DND-41 (cell line): Measurements from ENCODE around the gene SDSL.

Experiments
- EZH2 ChIP-seq: IDR thresholded peaks from 3 replicates; pipeline ENCODE4 v1.6.1; 2012; ENCODE audit warnings: borderline replicate concordance, low read depth, mild to moderate bottlenecking, moderate library complexity, low read length, inconsistent platforms; ENCODE audit not compliant: severe bottlenecking
- TF ChIP-seq, protein P1 (sequence below): IDR thresholded peaks from 2 replicates; pipeline ENCODE4 v1.5.1; 2012; ENCODE audit warnings: borderline replicate concordance, low read length, moderate library complexity, mild to moderate bottlenecking; ENCODE audit not compliant: poor library complexity, severe bottlenecking; ENCODE audit errors: extremely low read depth

DNA sequence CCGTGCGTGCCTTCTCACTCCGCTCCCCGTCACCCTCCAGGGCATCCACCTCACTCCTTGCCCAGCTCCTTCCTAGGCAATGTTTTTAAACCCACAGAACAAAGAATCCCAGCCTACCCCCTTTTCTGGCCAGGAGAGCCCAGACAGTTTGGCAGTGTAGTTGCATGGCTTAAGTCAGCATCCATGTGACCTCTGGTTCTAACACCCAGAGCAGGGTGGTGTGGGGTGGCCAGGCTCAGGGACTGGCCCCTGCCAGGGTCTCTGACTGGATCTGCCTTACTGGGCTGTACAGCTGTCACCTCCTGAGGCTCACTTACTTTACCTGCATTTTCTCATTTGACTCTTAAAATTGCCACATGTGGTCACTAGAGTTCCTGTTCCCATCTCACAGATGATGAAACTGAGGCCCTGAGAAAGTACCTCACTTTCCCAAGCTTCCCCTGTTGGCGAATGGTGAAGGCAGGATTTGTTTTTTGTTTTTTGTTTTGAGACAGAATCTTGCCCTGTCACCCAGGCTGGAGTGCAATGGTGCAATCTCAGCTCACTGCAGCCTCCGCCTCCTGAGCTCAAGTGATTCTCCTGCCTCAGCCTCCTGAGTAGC lies 36.8 kb upstream of the SDSL start:
- TF ChIP-seq, protein P1, sequence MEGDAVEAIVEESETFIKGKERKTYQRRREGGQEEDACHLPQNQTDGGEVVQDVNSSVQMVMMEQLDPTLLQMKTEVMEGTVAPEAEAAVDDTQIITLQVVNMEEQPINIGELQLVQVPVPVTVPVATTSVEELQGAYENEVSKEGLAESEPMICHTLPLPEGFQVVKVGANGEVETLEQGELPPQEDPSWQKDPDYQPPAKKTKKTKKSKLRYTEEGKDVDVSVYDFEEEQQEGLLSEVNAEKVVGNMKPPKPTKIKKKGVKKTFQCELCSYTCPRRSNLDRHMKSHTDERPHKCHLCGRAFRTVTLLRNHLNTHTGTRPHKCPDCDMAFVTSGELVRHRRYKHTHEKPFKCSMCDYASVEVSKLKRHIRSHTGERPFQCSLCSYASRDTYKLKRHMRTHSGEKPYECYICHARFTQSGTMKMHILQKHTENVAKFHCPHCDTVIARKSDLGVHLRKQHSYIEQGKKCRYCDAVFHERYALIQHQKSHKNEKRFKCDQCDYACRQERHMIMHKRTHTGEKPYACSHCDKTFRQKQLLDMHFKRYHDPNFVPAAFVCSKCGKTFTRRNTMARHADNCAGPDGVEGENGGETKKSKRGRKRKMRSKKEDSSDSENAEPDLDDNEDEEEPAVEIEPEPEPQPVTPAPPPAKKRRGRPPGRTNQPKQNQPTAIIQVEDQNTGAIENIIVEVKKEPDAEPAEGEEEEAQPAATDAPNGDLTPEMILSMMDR, result no peak
- no peak for TF ChIP-seq EZH2
